ENCODE measurements around the gene EHD1.

DNA sequence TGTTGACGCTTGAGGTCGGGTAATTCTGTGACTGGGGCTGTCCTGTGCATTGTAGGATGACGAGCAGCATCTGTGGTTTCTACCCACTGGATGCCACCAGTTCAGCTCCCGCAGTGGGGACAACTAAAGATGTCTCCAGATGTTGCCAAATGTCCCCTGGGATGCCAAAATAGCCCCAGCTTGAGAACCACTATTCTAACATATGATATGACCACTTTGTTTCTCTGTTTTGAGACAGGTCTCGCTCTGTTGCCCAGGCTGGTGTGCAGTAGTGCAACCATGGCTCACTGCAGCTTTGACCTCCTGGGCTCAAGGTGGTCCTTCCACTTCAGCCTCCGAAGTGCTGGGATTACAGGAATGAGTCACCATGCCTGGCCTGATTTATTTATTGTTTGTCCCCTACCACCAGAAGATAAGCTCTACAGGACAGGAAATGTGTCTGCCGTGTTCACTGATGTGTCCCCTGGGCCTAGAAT is 63.7 kb downstream of the EHD1 start:
- TF ChIP-seq SUZ12 (IDR thresholded peaks at IDR 0.05) (no peak), SP1 (IDR thresholded peaks at IDR 0.05) (no peak), FOXM1 (IDR thresholded peaks at IDR 0.05; ENCODE audit: borderline replicate concordance) (no peak), BHLHE40 (IDR thresholded peaks at IDR 0.05; ENCODE audit: borderline replicate concordance) (no peak), ELF4 (IDR thresholded peaks at IDR 0.05) (no peak), FOXA1 (IDR thresholded peaks at IDR 0.05) (no peak), L3MBTL2 (conservative IDR thresholded peaks at IDR 0.05) (no peak), CTBP1 (IDR thresholded peaks at IDR 0.05; ENCODE audit: borderline replicate concordance) (no peak), HDGF (IDR thresholded peaks at IDR 0.05; ENCODE audit: borderline replicate concordance) (no peak), NFRKB (IDR thresholded peaks at IDR 0.05) (no peak)
- TF ChIP-seq, protein P1, sequence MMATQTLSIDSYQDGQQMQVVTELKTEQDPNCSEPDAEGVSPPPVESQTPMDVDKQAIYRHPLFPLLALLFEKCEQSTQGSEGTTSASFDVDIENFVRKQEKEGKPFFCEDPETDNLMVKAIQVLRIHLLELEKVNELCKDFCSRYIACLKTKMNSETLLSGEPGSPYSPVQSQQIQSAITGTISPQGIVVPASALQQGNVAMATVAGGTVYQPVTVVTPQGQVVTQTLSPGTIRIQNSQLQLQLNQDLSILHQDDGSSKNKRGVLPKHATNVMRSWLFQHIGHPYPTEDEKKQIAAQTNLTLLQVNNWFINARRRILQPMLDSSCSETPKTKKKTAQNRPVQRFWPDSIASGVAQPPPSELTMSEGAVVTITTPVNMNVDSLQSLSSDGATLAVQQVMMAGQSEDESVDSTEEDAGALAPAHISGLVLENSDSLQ (IDR thresholded peaks at IDR 0.05): no peak

Data from HEK293T (cell line).